Stimulated activated CD8-positive, alpha-beta memory T cell treated with anti-CD3 and anti-CD28 coated beads, Interleukin-4, amount 100 ng/mL, for 24 hours (primary cell): ENCODE measurements around the gene USP4.
"Not testable (repeated sequence)": the region's sequence is repeated elsewhere in the genome, so short reads cannot be mapped to it uniquely, and the experiment has no call there.

ENCODE experiments used
- DNase-seq: peaks from one replicate; pipeline ENCODE4 v3.0.0-alpha.2; 2020; ENCODE audit warnings: low read depth

USP4 gene, protein sequence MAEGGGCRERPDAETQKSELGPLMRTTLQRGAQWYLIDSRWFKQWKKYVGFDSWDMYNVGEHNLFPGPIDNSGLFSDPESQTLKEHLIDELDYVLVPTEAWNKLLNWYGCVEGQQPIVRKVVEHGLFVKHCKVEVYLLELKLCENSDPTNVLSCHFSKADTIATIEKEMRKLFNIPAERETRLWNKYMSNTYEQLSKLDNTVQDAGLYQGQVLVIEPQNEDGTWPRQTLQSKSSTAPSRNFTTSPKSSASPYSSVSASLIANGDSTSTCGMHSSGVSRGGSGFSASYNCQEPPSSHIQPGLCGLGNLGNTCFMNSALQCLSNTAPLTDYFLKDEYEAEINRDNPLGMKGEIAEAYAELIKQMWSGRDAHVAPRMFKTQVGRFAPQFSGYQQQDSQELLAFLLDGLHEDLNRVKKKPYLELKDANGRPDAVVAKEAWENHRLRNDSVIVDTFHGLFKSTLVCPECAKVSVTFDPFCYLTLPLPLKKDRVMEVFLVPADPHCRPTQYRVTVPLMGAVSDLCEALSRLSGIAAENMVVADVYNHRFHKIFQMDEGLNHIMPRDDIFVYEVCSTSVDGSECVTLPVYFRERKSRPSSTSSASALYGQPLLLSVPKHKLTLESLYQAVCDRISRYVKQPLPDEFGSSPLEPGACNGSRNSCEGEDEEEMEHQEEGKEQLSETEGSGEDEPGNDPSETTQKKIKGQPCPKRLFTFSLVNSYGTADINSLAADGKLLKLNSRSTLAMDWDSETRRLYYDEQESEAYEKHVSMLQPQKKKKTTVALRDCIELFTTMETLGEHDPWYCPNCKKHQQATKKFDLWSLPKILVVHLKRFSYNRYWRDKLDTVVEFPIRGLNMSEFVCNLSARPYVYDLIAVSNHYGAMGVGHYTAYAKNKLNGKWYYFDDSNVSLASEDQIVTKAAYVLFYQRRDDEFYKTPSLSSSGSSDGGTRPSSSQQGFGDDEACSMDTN

GRCh38 chr3:49339941-49340800 is at the start of gene USP4:
Gene USP4, minus strand, starts transcription at chr3:49340053. Its CDS starts 29 bp downstream, at chr3:49340024.
- peak; percentile 91 for DNase-seq

DNA sequence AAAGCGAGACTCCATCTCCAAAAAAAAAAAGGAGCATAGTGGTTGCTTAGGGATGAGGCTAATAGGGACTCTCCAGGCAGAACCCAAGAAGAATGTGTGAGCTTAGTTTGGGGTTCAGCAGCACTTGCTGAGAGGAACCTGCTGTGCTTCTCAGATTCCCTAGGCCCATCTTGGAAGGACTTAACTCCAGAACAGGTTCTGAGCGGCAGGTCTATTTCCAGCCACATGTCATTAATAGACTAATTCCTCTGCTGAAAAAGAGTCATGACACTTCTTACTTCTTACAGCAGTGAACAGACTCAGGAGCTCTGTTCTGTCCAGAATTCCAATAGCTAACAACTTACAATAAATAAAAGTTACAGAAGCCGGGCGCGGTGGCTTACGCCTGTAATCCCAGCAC is 49.4 kb upstream of the USP4 start:
- no peak for DNase-seq

GRCh38 chr3:49388289-49388820 is 48.5 kb upstream of the USP4 start:
- DNase-seq = no peak

GRCh38 chr3:49387721-49388120 is 47.9 kb upstream of the USP4 start:
- DNase-seq = no peak

DNA sequence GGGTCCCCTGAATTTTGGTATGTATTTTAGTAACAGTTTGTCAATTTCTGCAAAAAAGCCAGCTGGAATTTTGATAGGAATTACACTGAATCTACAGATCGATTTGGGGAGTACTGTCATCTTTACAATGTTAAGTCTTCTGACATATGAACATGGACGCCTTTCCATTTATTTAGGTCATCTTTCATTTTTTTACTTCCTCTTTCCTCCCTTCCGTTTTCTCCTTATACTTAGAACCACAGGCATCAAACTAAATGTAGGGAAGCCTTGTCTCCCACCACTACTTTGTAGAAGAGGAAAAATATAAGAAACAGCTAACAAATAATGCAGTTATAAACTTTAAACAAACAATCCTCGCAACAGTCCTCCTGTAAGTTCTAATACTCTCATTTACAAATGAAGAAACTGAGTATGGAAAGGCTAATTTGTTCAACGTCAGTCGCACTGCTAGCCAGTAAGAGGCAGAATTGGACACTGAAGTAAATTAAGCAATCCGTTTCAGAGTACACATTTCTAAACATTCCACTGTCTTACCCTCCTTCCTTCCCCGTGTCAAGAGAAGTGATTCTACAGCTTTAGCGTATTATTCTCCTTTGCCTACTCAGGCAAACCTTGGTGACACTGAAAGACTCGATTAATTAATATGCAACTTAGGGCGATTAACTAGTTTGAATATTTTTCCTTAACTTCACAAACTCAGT is 46.4 kb upstream of the USP4 start:
- no peak for DNase-seq

- no peak for DNase-seq
Observed at GRCh38 chr3:49385617-49386016, 45.8 kb upstream of the USP4 start.

DNA sequence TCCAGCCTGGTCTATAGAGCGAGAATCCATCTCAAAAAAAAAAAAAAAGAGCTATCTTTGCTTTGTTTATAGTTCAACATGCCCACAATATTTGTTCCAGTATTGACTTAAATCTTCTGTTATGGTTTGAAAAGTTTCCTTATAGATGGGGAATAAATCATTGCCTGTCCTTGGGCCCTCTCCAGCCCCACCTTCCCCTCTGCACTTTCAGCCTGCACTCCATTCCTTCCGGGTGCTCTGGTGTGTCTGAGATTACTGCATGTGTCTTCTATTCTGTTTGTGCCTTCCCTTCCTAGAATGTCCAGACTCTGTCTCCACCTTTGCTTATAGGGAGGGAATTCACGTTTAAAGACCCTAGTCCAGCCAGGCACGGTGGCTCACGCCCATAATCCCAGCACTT is 43.5 kb upstream of the USP4 start:
- no peak for DNase-seq

- DNase-seq = no peak
Observed at GRCh38 chr3:49378249-49378895, 38.5 kb upstream of the USP4 start.

DNA sequence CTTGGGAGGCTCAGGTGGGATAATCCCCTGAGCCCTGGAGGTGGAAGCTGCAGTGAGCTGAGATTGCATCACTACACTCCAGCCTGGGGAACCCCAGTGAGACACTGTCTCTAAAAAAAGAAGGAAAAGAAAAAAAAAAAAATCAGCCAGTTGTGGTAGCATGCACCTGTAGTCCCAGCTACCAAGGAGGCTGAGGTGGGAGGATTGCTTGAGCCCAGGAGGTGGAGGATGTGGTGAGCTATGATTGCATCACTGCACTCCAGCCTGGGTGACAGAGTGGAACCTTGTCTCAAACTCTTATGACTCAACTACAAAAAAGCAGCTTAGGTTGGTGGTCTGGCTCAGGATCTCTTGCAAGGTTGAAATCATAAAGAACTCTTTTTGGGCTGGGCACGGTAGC is 37.6 kb upstream of the USP4 start:
- peak; percentile 22 for DNase-seq

DNA sequence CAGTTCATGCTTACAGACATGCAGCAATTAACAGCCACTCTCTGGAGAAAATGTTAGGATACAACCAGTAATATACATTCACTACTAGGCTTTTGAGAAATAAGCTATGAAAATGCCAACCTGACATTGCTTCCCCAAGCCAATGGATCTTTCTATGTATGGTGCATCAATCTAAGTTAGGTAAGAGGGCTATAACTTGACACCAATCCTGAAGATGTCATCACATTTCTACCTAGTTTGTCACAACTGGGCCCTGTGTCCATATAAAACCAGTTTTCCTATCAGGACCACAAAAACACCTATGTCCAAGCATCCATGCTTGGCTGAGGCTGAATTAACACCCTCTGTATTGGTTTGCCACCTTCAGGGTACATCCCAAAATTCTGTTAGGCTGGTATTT is 32.1 kb upstream of the USP4 start:
- no peak for DNase-seq

- DNase-seq = no peak
Observed at GRCh38 chr3:49370585-49371290, 30.9 kb upstream of the USP4 start.

DNA sequence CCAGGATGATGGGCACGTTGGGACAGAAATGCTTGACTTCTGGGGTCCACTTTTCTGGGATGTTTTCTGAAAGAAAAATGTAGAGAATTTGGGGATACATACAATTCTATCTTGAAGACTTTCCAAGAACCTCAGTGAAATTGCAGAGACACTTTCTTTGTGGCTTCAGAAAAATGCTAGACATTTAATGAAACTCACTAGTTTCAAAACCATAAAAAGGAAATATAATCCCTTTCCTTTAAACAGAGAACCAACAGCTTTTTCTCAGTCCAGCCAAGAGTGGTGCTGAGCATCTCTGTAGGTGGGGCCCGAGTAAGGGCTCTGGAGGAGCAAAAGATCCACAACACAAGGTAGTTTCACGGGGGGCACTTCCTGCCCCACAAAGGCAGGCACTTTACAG is 22.7 kb upstream of the USP4 start:
- DNase-seq = no peak

DNA sequence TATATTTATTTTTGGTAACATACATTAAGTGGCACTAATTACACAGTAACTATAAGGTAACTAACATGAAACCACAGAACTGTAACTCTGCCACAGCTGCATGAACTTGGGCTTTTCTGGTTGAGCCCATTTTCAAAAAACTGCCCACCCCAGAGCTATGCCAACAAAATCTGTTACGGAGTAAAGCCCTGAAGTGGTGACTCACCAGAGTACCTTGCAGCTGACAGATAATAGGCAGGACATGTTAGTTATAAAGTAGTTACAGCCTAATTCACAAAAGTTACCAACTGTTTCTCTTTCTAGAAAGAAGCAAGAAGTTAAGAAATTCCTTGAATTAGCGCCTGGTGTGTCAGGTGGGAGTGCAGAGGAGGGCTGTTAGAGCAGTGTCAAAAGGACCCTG is 19.8 kb upstream of the USP4 start:
- no peak for DNase-seq

- DNase-seq = no peak
Observed at GRCh38 chr3:49358884-49359225, 19.0 kb upstream of the USP4 start.

DNA sequence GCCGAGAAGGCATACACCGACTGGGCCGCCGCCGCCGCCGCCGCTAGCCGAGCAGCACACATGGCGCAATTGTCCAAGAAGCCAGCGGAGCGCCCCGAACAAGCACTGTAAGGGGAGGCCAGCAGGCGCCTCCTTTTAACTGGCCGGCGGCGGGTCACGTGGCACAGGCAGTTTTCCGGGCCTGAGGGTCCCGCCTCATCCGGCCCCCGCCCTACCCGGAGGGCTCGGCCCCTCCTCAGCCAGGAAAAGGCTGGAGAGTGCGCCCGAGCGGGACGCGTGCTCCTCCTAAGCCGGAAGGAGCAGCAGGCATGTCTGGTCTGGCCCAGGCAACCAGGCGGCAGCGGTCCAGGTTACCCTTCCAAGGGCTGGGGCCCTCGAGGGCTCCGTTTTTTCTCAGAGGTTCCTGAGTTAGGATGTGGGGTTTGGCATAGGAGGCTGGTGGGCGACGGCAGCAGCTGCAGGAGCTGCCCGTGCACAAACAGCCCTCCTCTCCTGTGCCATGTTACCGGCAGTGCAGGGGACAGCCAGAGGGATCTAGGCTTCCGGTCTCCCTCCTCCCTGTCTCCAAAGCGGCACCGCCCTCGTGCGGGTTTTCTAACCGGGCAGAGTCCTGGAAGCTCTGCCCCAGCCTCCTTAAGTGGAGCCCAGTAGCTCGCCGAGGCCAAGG is 18.5 kb upstream of the USP4 start, which contains the start of gene GPX1:
Gene GPX1, minus strand, starts transcription at position 137 of the 667 bp plus-strand sequence. Its CDS starts 75 bp downstream, at position 62.
- DNase-seq = peak; percentile 81

DNA sequence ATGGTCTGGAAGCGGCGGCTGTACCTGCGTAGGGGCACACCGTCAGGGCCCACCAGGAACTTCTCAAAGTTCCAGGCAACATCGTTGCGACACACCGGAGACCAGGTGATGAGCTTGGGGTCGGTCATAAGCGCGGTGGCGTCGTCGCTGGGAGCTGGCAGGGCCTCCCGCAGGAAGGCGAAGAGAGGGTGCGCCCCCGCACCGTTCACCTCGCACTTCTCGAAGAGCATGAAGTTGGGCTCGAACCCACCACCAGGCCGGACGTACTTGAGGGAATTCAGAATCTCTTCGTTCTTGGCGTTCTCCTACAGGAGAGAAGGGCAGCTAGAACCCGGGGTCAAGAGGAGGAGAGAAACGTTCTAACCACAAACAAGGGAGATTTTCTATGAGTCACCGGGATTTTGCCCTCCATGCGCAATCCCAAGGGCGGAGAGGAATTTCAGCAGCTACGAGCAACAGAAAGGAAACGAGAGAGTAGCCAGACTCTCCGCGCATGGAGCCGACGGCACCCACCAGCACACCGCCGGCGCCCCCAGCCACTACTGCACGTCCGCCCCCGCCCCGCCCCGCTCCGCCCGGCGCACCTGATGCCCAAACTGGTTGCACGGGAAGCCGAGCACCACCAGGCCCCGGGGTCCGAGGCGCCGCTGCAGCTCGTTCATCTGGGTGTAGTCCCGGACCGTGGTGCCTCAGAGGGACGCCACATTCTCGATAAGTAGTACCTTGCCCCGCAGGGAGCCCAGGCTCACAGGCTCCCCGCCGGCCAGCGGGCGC is 17.8 kb upstream of the USP4 start:
- DNase-seq = peak; percentile 22

DNA sequence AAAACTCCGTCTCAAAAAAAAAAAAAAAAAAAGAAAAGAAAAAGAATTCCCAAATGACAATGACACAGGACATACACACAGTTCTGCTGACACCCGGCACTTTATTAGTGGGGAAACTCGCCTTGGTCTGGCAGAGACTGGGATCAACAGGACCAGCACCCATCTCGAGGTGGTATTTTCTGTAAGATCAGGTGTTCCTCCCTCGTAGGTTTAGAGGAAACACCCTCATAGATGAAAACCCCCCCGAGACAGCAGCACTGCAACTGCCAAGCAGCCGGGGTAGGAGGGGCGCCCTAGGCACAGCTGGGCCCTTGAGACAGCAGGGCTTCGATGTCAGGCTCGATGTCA is 17.2 kb upstream of the USP4 start:
- not testable (repeated sequence) for DNase-seq

- no peak for DNase-seq
Observed at GRCh38 chr3:49352890-49353421, 13.1 kb upstream of the USP4 start.
